ENCODE measurements around the gene TTLL12.

Gene TTLL12

GRCh38 chr22:43213962-43214361 lies 27.0 kb upstream of the TTLL12 start:
- no peaks in the 10 kb centered on the region for H3K9me3 ChIP-seq (ENCODE audit: control insufficient read depth, insufficient read depth, low read length)
- DNase-seq (ENCODE audit: low read depth, low spot score): no peak
- H3K36me3 ChIP-seq (ENCODE audit: control insufficient read depth, insufficient read depth, low read length): no peaks in the 10 kb centered on the region
- no CpG with 5 or more reads among the region's 12 CpGs for WGBS (ENCODE audit: insufficient coverage, insufficient read length)
- no peaks in the 10 kb centered on the region for H3K27me3 ChIP-seq (ENCODE audit: control insufficient read depth, insufficient read depth, low read length)
- H3K27ac ChIP-seq (ENCODE audit: low read length): no peak overlapping the region
- no peak overlapping the region for H3K4me3 ChIP-seq (ENCODE audit: low read length)
- H3K4me1 ChIP-seq (ENCODE audit: control insufficient read depth, insufficient read depth, low read length): peaks cover 4% of the 10 kb centered on the region

DNA sequence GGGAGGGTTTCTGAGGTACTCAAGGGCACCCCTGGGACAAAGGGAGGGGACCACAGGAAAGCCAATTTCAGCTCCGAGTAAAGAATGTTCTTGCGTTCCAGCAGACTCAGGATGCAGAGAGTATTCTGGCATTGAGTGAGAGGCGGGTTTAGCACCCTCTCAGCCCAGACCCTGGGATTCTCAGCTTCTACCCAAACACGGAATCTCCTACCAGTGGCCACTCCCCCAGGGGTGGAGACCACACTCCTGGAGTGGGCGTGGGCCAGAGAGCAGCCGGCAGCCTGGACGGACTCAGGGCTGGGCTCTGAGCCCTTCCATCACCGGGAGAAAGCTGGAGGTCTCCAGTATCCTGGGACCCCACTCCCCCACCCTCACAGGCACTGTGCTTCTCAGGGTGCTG lies 26.1 kb upstream of the TTLL12 start:
- DNase-seq (ENCODE audit: low read depth, low spot score): no peak
- Histone ChIP-seq H3K9me3 (ENCODE audit: control insufficient read depth, insufficient read depth, low read length) (no peaks in the 10 kb centered on the region), H3K27me3 (ENCODE audit: control insufficient read depth, insufficient read depth, low read length) (no peaks in the 10 kb centered on the region), H3K36me3 (ENCODE audit: control insufficient read depth, insufficient read depth, low read length) (no peaks in the 10 kb centered on the region), H3K4me3 (ENCODE audit: low read length) (no peak overlapping the region), H3K4me1 (ENCODE audit: control insufficient read depth, insufficient read depth, low read length) (peaks cover 2% of the 10 kb centered on the region), H3K27ac (ENCODE audit: low read length) (no peak overlapping the region)
- no CpG with 5 or more reads among the region's 8 CpGs for WGBS (ENCODE audit: insufficient coverage, insufficient read length)

GRCh38 chr22:43212434-43212952 lies 25.6 kb upstream of the TTLL12 start:
- H3K4me3 ChIP-seq (ENCODE audit: low read length): no peak overlapping the region
- no peaks in the 10 kb centered on the region for H3K36me3 ChIP-seq (ENCODE audit: control insufficient read depth, insufficient read depth, low read length)
- no peaks in the 10 kb centered on the region for H3K9me3 ChIP-seq (ENCODE audit: control insufficient read depth, insufficient read depth, low read length)
- peaks cover 2% of the 10 kb centered on the region; the same call in 1 of the 2 replicates for H3K4me1 ChIP-seq (ENCODE audit: control insufficient read depth, insufficient read depth, low read length)
- no peaks in the 10 kb centered on the region for H3K27me3 ChIP-seq (ENCODE audit: control insufficient read depth, insufficient read depth, low read length)
- no peak for DNase-seq (ENCODE audit: low read depth, low spot score)
- WGBS (ENCODE audit: insufficient coverage, insufficient read length): no CpG with 5 or more reads among the region's 23 CpGs
- no peak overlapping the region for H3K27ac ChIP-seq (ENCODE audit: low read length)

DNA sequence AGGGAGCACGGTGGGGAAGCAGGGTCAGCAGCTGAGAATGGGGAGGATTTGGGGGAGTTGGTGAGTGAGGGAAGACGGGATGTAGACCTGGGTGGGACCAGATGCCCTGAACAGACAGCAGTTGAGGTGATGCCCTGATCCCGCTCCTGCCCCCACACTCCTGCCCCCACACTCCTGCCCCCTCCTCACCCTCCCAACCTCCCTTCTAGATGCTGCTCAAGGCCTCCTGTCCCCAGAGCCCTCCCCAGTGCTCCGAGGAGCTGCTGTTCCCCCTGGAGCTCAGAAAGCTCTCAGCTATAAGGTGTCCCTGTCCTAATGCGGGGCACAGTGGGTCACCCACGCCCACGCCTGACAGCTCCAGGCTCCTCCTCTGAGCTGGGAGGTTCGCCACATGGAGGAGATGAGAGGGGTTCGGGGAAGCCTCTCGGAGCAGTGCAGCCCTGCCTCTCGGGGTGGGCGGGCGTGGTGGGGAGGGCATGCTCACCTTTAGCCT lies 25.1 kb upstream of the TTLL12 start:
- H3K27me3 ChIP-seq (ENCODE audit: control insufficient read depth, insufficient read depth, low read length): no peaks in the 10 kb centered on the region
- no peak for DNase-seq (ENCODE audit: low read depth, low spot score)
- H3K27ac ChIP-seq (ENCODE audit: low read length): no peak overlapping the region
- H3K36me3 ChIP-seq (ENCODE audit: control insufficient read depth, insufficient read depth, low read length): no peaks in the 10 kb centered on the region
- H3K4me3 ChIP-seq (ENCODE audit: low read length): no peak overlapping the region
- WGBS (ENCODE audit: insufficient coverage, insufficient read length): no CpG with 5 or more reads among the region's 13 CpGs
- H3K4me1 ChIP-seq (ENCODE audit: control insufficient read depth, insufficient read depth, low read length): no peaks in the 10 kb centered on the region
- H3K9me3 ChIP-seq (ENCODE audit: control insufficient read depth, insufficient read depth, low read length): no peaks in the 10 kb centered on the region

GRCh38 chr22:43210631-43211515 lies 23.9 kb upstream of the TTLL12 start:
- no peak for DNase-seq (ENCODE audit: low read depth, low spot score)
- Histone ChIP-seq H3K27ac (ENCODE audit: low read length) (no peak overlapping the region), H3K27me3 (ENCODE audit: control insufficient read depth, insufficient read depth, low read length) (no peaks in the 10 kb centered on the region), H3K4me3 (ENCODE audit: low read length) (no peak overlapping the region), H3K9me3 (ENCODE audit: control insufficient read depth, insufficient read depth, low read length) (no peaks in the 10 kb centered on the region), H3K36me3 (ENCODE audit: control insufficient read depth, insufficient read depth, low read length) (no peaks in the 10 kb centered on the region), H3K4me1 (ENCODE audit: control insufficient read depth, insufficient read depth, low read length) (no peaks in the 10 kb centered on the region)
- WGBS (ENCODE audit: insufficient coverage, insufficient read length): no CpG with 5 or more reads among the region's 34 CpGs

DNA sequence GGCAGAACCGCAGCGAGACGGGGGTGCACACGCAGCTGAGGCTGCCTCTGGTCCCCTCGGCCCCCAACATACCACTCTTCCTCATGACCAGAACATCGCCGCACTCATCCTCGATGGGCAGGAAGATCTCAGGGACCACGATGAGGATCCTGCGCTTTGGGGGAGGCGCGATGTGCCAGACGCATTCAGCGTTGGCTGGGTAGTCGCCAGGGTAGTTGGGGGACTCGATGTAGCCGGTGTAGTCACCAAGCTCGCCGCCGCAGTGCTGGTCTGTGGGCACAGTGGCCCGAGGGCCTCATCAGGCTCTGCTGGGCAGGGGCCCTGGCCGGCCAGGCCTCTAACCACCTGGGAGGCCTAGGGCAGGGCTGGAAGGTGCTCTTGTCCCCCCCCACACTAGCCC lies 23.0 kb upstream of the TTLL12 start:
- H3K4me3 ChIP-seq (ENCODE audit: low read length): no peak overlapping the region
- H3K36me3 ChIP-seq (ENCODE audit: control insufficient read depth, insufficient read depth, low read length): no peaks in the 10 kb centered on the region
- no peaks in the 10 kb centered on the region for H3K4me1 ChIP-seq (ENCODE audit: control insufficient read depth, insufficient read depth, low read length)
- no CpG with 5 or more reads among the region's 22 CpGs for WGBS (ENCODE audit: insufficient coverage, insufficient read length)
- no peak for DNase-seq (ENCODE audit: low read depth, low spot score)
- H3K9me3 ChIP-seq (ENCODE audit: control insufficient read depth, insufficient read depth, low read length): no peaks in the 10 kb centered on the region
- H3K27me3 ChIP-seq (ENCODE audit: control insufficient read depth, insufficient read depth, low read length): no peaks in the 10 kb centered on the region
- no peak overlapping the region for H3K27ac ChIP-seq (ENCODE audit: low read length)

DNA sequence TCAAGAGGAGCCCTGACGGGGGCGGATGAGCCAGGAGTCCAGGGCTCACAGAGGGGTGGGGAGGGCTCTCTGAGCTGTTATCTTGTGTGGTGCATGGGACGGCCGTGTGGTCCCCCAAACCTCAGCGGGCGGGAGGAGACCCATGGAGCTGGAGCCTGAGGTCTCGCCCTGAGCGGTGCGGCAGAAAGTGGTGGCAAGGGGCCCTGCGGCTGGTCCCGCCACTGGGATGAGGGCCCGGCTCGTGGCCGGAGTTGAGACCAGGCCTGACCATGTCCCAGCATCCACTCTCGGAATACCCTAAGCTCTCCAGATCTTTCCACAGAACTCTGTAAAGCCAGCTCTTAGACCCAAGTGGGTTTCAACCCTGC lies 22.6 kb upstream of the TTLL12 start:
- DNase-seq (ENCODE audit: low read depth, low spot score): no peak
- no peaks in the 10 kb centered on the region for H3K36me3 ChIP-seq (ENCODE audit: control insufficient read depth, insufficient read depth, low read length)
- H3K9me3 ChIP-seq (ENCODE audit: control insufficient read depth, insufficient read depth, low read length): no peaks in the 10 kb centered on the region
- no peak overlapping the region for H3K27ac ChIP-seq (ENCODE audit: low read length)
- H3K4me1 ChIP-seq (ENCODE audit: control insufficient read depth, insufficient read depth, low read length): no peaks in the 10 kb centered on the region
- H3K4me3 ChIP-seq (ENCODE audit: low read length): no peak overlapping the region
- no peaks in the 10 kb centered on the region for H3K27me3 ChIP-seq (ENCODE audit: control insufficient read depth, insufficient read depth, low read length)
- no CpG with 5 or more reads among the region's 15 CpGs for WGBS (ENCODE audit: insufficient coverage, insufficient read length)

- no CpG with 5 or more reads among the region's 26 CpGs for WGBS (ENCODE audit: insufficient coverage, insufficient read length)
- no peak overlapping the region for H3K4me3 ChIP-seq (ENCODE audit: low read length)
- H3K4me1 ChIP-seq (ENCODE audit: control insufficient read depth, insufficient read depth, low read length): no peaks in the 10 kb centered on the region
- H3K36me3 ChIP-seq (ENCODE audit: control insufficient read depth, insufficient read depth, low read length): no peaks in the 10 kb centered on the region
- DNase-seq (ENCODE audit: low read depth, low spot score): no peak
- no peaks in the 10 kb centered on the region for H3K9me3 ChIP-seq (ENCODE audit: control insufficient read depth, insufficient read depth, low read length)
- no peaks in the 10 kb centered on the region for H3K27me3 ChIP-seq (ENCODE audit: control insufficient read depth, insufficient read depth, low read length)
- no peak overlapping the region for H3K27ac ChIP-seq (ENCODE audit: low read length)
These were observed 22.0 kb upstream of the TTLL12 start for GRCh38 chr22:43208703-43209522.

- Histone ChIP-seq H3K4me3 (ENCODE audit: low read length) (no peak overlapping the region), H3K4me1 (ENCODE audit: control insufficient read depth, insufficient read depth, low read length) (0 out of 2 replicates have a peak, but pooled peaks cover 2% of the 10 kb centered on the region), H3K27me3 (ENCODE audit: control insufficient read depth, insufficient read depth, low read length) (no peaks in the 10 kb centered on the region), H3K27ac (ENCODE audit: low read length) (no peak overlapping the region), H3K9me3 (ENCODE audit: control insufficient read depth, insufficient read depth, low read length) (no peaks in the 10 kb centered on the region), H3K36me3 (ENCODE audit: control insufficient read depth, insufficient read depth, low read length) (no peaks in the 10 kb centered on the region)
- DNase-seq (ENCODE audit: low read depth, low spot score): no peak
- no CpG with 5 or more reads among the region's 26 CpGs for WGBS (ENCODE audit: insufficient coverage, insufficient read length)
These were observed 21.1 kb upstream of the TTLL12 start for GRCh38 chr22:43207849-43208702.

- no CpG with 5 or more reads among the region's 13 CpGs for WGBS (ENCODE audit: insufficient coverage, insufficient read length)
- no peak for DNase-seq (ENCODE audit: low read depth, low spot score)
- no peak overlapping the region for H3K27ac ChIP-seq (ENCODE audit: low read length)
These were observed 20.5 kb upstream of the TTLL12 start for GRCh38 chr22:43207386-43207785.

More at GRCh38 chr22:43207386-43207785, 20.5 kb upstream of the TTLL12 start:
- no peak overlapping the region for H3K4me3 ChIP-seq (ENCODE audit: low read length)
- H3K36me3 ChIP-seq (ENCODE audit: control insufficient read depth, insufficient read depth, low read length): no peaks in the 10 kb centered on the region
- H3K27me3 ChIP-seq (ENCODE audit: control insufficient read depth, insufficient read depth, low read length): no peaks in the 10 kb centered on the region
- no peaks in the 10 kb centered on the region for H3K9me3 ChIP-seq (ENCODE audit: control insufficient read depth, insufficient read depth, low read length)
- H3K4me1 ChIP-seq (ENCODE audit: control insufficient read depth, insufficient read depth, low read length): peaks cover 5% of the 10 kb centered on the region; the same call in 1 of the 2 replicates
